Keratinocyte (primary cell): Measurements from ENCODE around the gene NAPB. TPM values are rescaled to one million over a fixed set of nuclear protein-coding genes. Genes with fewer than 3 reads are reported as not detected.
"Not testable (repeated sequence)": the region's sequence is repeated elsewhere in the genome, so short reads cannot be mapped to it uniquely, and the experiment has no call there.

Source experiments
- DNase-seq: peaks from one replicate; pipeline ENCODE4 v3.0.0-alpha.2; 2011; ENCODE audit warnings: low read depth, missing footprints, low spot score
- FAIRE-seq: peaks from 2 replicates; lab custom pipeline; 2011; peaks lifted over from hg19 to GRCh38; lab: Jason Lieb, UNC
- H2AFZ ChIP-seq: 2 replicates; pipeline ENCODE4 v1.6.0; 2012; ENCODE audit warnings: low read length, control low read depth, inconsistent platforms; ENCODE audit not compliant: control insufficient read depth
- H3K27ac ChIP-seq: 2 replicates; pipeline ENCODE4 v1.5.1; 2011; ENCODE audit warnings: low read length; ENCODE audit not compliant: control insufficient read depth, insufficient read depth
- H3K27me3 ChIP-seq: 3 replicates; pipeline ENCODE4 v1.6.0; 2011; ENCODE audit warnings: low read length; ENCODE audit not compliant: control insufficient read depth, insufficient read depth; ENCODE audit errors: extremely low read depth
- H3K36me3 ChIP-seq, 2 experiments: 2 replicates in 1 of 2; 3 replicates in 1 of 2; pipeline ENCODE4 v1.5.1; 2011; ENCODE audit warnings: low read length in 2 of 2, mild to moderate bottlenecking in 1 of 2; ENCODE audit not compliant: control insufficient read depth in 2 of 2, insufficient read depth in 2 of 2; ENCODE audit errors: extremely low read depth in 1 of 2
- H3K4me1 ChIP-seq: 3 replicates; pipeline ENCODE4 v1.5.1; 2011; ENCODE audit warnings: low read length; ENCODE audit not compliant: control insufficient read depth, insufficient read depth; ENCODE audit errors: extremely low read depth
- H3K4me2 ChIP-seq: 3 replicates; pipeline ENCODE4 v1.6.0; 2011; ENCODE audit warnings: low read depth, low read length; ENCODE audit not compliant: control insufficient read depth, insufficient read depth; ENCODE audit errors: extremely low read depth
- H3K4me3 ChIP-seq, 3 experiments: fragments of 200-600 bp in 1 of 3; sonication (generic) in 1 of 3; 2 replicates in 2 of 3; 3 replicates in 1 of 3; pipeline ENCODE4 v1.5.1; 2011 to 2016; ENCODE audit warnings: low read length in 3 of 3, mild to moderate bottlenecking in 3 of 3, control low read depth in 2 of 3, inconsistent platforms in 1 of 3, low read depth in 1 of 3, mixed read lengths in 1 of 3, mixed run types in 1 of 3, moderate library complexity in 1 of 3; ENCODE audit not compliant: control insufficient read depth in 2 of 3, insufficient read depth in 2 of 3; ENCODE audit errors: extremely low read depth in 1 of 3
- H3K79me2 ChIP-seq: 2 replicates; pipeline ENCODE4 v1.6.0; 2012; ENCODE audit warnings: low read length; ENCODE audit not compliant: control insufficient read depth, insufficient read depth
- H3K9ac ChIP-seq: 3 replicates; pipeline ENCODE4 v1.6.0; 2011; ENCODE audit warnings: low read length; ENCODE audit not compliant: control insufficient read depth, insufficient read depth; ENCODE audit errors: extremely low read depth
- H3K9me1 ChIP-seq: 3 replicates; pipeline ENCODE4 v1.6.0; 2011; ENCODE audit warnings: low read length; ENCODE audit not compliant: control insufficient read depth, insufficient read depth; ENCODE audit errors: extremely low read depth
- H3K9me3 ChIP-seq: 2 replicates; pipeline ENCODE4 v1.5.1; 2012; ENCODE audit warnings: low read depth, low read length; ENCODE audit not compliant: control insufficient read depth
- H4K20me1 ChIP-seq: 3 replicates; pipeline ENCODE4 v1.6.0; 2011; ENCODE audit warnings: low read length; ENCODE audit not compliant: control insufficient read depth, insufficient read depth; ENCODE audit errors: extremely low read depth
- EZH2 ChIP-seq: IDR thresholded peaks from one replicate; pipeline ENCODE4 v1.6.1; 2012; ENCODE audit warnings: inconsistent platforms, mild to moderate bottlenecking, low read length, moderate library complexity
- dilution Hi-C: fragments of 300-500 bp; cut with MboI; formaldehyde crosslinking; loops from one replicate; pipeline ENCODE4 v1.7.0; 2020; ENCODE audit warnings: low sequenced_read_pairs; ENCODE audit not compliant: extremely low pct_ligation_motif_present
- polyA minus RNA-seq, 3 experiments: library from RNA; depleted of rRNA, polyadenylated mRNA; stranded (reverse); fragments of >200 nt; gene quantifications; 1 replicate in 1 of 3; 2 replicates in 1 of 3; 3 replicates in 1 of 3; pipeline ENCODE4 v1.2.3, GENCODE V29; 2011
- polyA plus RNA-seq, 5 experiments: library from polyadenylated mRNA; depleted of rRNA in 3 of 5; stranded (reverse) in 3 of 5; stranded (forward) in 1 of 5; unstranded in 1 of 5; fragments of >200 nt; gene quantifications; 1 replicate in 1 of 5; 2 replicates in 3 of 5; 3 replicates in 1 of 5; pipeline versions ENCODE4 v1.2.1 to v1.2.3, GENCODE V29; 2011 to 2012; ENCODE audit warnings: missing spikeins in 2 of 5, low read depth in 1 of 5, low replicate concordance in 1 of 5
- TF ChIP-seq, protein P1 (sequence below), 3 experiments: IDR thresholded peaks in 1 of 3; conservative IDR thresholded peaks in 1 of 3; optimal IDR thresholded peaks in 1 of 3; 2 replicates in 2 of 3; 3 replicates in 1 of 3; pipeline versions ENCODE3 to v1.5.1; 2011; ENCODE audit warnings: low read length in 3 of 3, mild to moderate bottlenecking in 3 of 3, moderate library complexity in 2 of 3, control low read depth in 1 of 3, inconsistent platforms in 1 of 3; ENCODE audit not compliant: insufficient read depth in 2 of 3; ENCODE audit errors: extremely low read depth in 1 of 3

NAPB gene
- 3.7 to 11.6 TPM (median 9.5 TPM) in 3 replicates for polyA plus RNA-seq
- 3.4 TPM for polyA plus RNA-seq (2011; ENCODE audit: low read depth)
- polyA plus RNA-seq (2011; cell fraction: cytosol; rRNA removed): 2.6 and 4.6 TPM in 2 replicates
- polyA plus RNA-seq (2011; cell fraction: nucleus; rRNA removed): 15.4 and 21.1 TPM in 2 replicates
- polyA plus RNA-seq (2012; ENCODE audit: low replicate concordance): 2.7 and 5.5 TPM in 2 replicates
- 0.79 to 8.0 TPM (median 5.6 TPM) in 3 replicates for polyA minus RNA-seq
- 1.9 TPM for polyA minus RNA-seq (2011; cell fraction: cytosol; rRNA and poly(A)+ RNA removed)
- 6.6 and 14.2 TPM in 2 replicates for polyA minus RNA-seq (2011; cell fraction: nucleus; rRNA and poly(A)+ RNA removed)

DNA sequence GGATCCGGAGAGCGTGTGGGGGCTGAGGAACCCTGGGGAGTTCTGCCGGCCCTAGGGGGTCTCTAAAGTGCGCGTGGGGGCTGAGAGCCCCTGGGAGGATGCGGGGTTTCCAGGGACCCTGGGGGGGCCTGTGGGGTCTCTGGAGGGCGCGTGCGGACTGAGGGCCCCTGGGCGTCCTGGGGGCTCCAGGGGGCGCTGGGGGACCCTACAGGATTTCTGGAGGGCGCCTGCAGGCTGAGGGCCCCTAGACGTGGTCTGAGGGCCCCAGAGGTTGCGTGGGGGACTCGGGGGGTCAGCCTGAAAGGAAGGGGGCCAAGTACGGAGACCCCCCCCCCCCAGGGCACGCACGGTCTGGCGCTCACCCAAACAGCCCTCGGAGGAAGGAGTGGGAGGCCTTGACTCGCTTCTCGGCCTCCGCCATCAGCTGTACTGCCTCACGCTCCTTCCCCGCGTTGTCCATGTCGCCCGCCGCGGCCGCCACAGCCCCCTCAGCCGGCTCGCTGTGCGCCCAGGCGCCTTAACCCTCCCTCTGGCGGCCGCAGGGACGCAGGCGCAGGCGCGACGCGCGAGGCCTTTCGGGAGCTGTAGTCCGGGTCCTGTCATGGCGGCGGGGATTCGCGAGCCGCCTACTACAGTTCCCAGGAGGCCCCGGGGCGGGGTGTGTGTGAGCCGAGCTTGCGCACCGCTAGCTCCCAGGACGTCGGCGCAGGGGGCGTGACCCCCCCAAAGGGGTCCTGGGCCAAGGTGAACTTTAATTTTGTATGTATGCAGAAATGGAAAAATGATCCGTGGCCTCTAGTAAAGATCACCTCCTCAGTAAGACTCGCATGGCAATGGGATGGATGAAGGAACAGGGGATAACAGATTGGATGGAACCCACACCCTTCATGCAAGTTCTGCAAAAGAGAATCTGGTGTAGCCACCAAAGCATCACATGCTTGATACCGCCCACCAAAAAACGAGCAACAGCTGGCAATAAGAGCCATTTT lies at the start of gene NAPB:
NAPB (minus strand) TSS at position 546 of the 989 bp plus-strand sequence; CDS start at position 460, 86 bp downstream.
- TF ChIP-seq, protein P1, sequence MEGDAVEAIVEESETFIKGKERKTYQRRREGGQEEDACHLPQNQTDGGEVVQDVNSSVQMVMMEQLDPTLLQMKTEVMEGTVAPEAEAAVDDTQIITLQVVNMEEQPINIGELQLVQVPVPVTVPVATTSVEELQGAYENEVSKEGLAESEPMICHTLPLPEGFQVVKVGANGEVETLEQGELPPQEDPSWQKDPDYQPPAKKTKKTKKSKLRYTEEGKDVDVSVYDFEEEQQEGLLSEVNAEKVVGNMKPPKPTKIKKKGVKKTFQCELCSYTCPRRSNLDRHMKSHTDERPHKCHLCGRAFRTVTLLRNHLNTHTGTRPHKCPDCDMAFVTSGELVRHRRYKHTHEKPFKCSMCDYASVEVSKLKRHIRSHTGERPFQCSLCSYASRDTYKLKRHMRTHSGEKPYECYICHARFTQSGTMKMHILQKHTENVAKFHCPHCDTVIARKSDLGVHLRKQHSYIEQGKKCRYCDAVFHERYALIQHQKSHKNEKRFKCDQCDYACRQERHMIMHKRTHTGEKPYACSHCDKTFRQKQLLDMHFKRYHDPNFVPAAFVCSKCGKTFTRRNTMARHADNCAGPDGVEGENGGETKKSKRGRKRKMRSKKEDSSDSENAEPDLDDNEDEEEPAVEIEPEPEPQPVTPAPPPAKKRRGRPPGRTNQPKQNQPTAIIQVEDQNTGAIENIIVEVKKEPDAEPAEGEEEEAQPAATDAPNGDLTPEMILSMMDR (optimal IDR thresholded peaks at IDR 0.05 in 1 of 3, IDR thresholded peaks at IDR 0.05 in 1 of 3, conservative IDR thresholded peaks at IDR 0.05 in 1 of 3; ENCODE audit: extremely low read depth in 1 of 3, insufficient read depth in 2 of 3, low read length in 3 of 3): peak in 2 of 3 experiments; percentile 7 to 58
- no peak for TF ChIP-seq EZH2
- no peaks in the 10 kb centered on the region for H3K9me1 ChIP-seq
- dilution Hi-C loops: loop anchor here (25.0 kb wide), 1 partner anchor 191 kb away; the partner anchor contains the start of gene CST9
- H3K4me3 ChIP-seq: peak within 1 kb of the TSS; percentile 79 to 97 (median 83)
- peak within 1 kb of the TSS; percentile 92 for H3K9ac ChIP-seq
- DNase-seq (peak; percentile 54), FAIRE-seq (peak; percentile 43)
- H2AFZ ChIP-seq: peak within 1 kb of the TSS; percentile 76
- H3K4me1 ChIP-seq: peaks cover 9% of the 10 kb centered on the region
- no peaks in the 10 kb centered on the region for H3K9me3 ChIP-seq
- peak within 1 kb of the TSS; percentile 96 for H3K4me2 ChIP-seq
- no peaks in the 10 kb centered on the region for H3K27me3 ChIP-seq
- no peaks in the 10 kb centered on the region for H3K36me3 ChIP-seq
- peaks cover 43% of the 10 kb centered on the region for H3K79me2 ChIP-seq
- H4K20me1 ChIP-seq: no peaks in the 10 kb centered on the region
- H3K27ac ChIP-seq: peak within 1 kb of the TSS; percentile 76

DNA sequence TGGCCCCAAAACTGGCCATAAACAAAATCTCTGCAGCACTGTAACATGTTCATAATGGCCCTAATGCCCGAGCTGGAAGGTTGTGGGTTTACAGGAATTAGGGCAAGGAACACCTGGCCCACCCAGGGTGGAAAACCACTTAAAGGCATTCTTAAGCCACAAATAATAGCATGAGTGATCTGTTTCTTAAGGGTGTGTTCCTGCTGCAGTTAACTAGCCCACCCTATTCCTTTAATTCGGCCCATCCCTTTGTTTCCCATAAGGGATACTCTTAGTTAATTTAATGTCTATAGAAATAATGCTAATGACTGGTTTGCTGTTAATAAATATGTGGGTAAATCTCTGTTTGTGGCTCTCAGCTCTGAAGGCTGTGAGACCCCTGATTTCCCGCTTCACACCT lies 45.7 kb upstream of the NAPB start:
- H4K20me1 ChIP-seq, H3K4me3 ChIP-seq, FAIRE-seq, H3K4me2 ChIP-seq, H3K79me2 ChIP-seq, H3K36me3 ChIP-seq, H3K9me1 ChIP-seq, H3K4me1 ChIP-seq, H3K9ac ChIP-seq, H3K9me3 ChIP-seq, H2AFZ ChIP-seq, dilution Hi-C loops, H3K27ac ChIP-seq, DNase-seq, H3K27me3 ChIP-seq: not testable (repeated sequence)
